H1 (cell line): ENCODE measurements around the gene BMX. TPM values are rescaled to one million over a fixed set of nuclear protein-coding genes. Genes with fewer than 3 reads are reported as not detected.

Experiments used
- CTCF ChIA-PET: fragments of 300-600 bp; sonication (Branson Sonifier 250); formaldehyde crosslinking; loops from one replicate; lab custom pipeline; 2021; ENCODE audit not compliant: partially characterized antibody; lab: Charles Lee
- POLR2A ChIA-PET: fragments of 300-600 bp; sonication (Branson Sonifier 250); formaldehyde crosslinking; loops from one replicate; lab custom pipeline; 2021; ENCODE audit warnings: inconsistent platforms; ENCODE audit not compliant: partially characterized antibody; lab: Charles Lee
- DNase-seq, 2 experiments: peaks; one replicate each; pipeline versions ENCODE4 v3.0.0 to v3.0.0-alpha.2; 2010 to 2022; ENCODE audit warnings: low spot score in 2 of 2, low read depth in 1 of 2, mixed read lengths in 1 of 2
- FAIRE-seq: peaks from 2 replicates; lab custom pipeline; 2011; peaks lifted over from hg19 to GRCh38; lab: Jason Lieb, UNC
- H2AFZ ChIP-seq: 2 replicates; pipeline ENCODE4 v1.8.1; 2012; ENCODE audit warnings: low read length, inconsistent platforms
- H2AK5ac ChIP-seq: 2 replicates; pipeline ENCODE4 v1.6.1; 2013; ENCODE audit warnings: low read depth, low read length
- H2BK120ac ChIP-seq: replicated peaks from 2 replicates; pipeline ENCODE3; 2013; ENCODE audit warnings: low read depth, low read length, inconsistent platforms
- H2BK12ac ChIP-seq: 2 replicates; pipeline ENCODE4 v1.6.1; 2013; ENCODE audit warnings: low read depth, low read length
- H2BK15ac ChIP-seq: 2 replicates; pipeline ENCODE4 v1.6.1; 2013; ENCODE audit warnings: low read length
- H2BK20ac ChIP-seq: 2 replicates; pipeline ENCODE4 v1.6.1; 2013; ENCODE audit warnings: low read length
- H2BK5ac ChIP-seq: 2 replicates; pipeline ENCODE4 v1.6.1; 2013; ENCODE audit warnings: low read depth, low read length
- H3K14ac ChIP-seq: 2 replicates; pipeline ENCODE4 v1.6.1; 2013; ENCODE audit warnings: inconsistent platforms; ENCODE audit not compliant: insufficient read length
- H3K18ac ChIP-seq: 2 replicates; pipeline ENCODE4 v1.6.1; 2013; ENCODE audit warnings: low read length; ENCODE audit errors: extremely low read depth
- H3K23ac ChIP-seq: 2 replicates; pipeline ENCODE4 v1.6.1; 2013; ENCODE audit warnings: inconsistent platforms; ENCODE audit not compliant: insufficient read length
- H3K23me2 ChIP-seq: 2 replicates; pipeline ENCODE4 v1.6.1; 2013; ENCODE audit warnings: low read depth, low read length
- H3K27ac ChIP-seq: 2 replicates; pipeline ENCODE4 v1.6.1; 2011; ENCODE audit warnings: low read depth, low read length, inconsistent platforms
- H3K27me3 ChIP-seq, 4 experiments: replicated peaks in 1 of 4; 1 replicate in 1 of 4; 2 replicates in 3 of 4; pipeline versions ENCODE4 v1.6.1 to v1.8.1; 2011 to 2013; ENCODE audit warnings: low read length in 3 of 4, mild to moderate bottlenecking in 3 of 4, inconsistent platforms in 2 of 4, mixed read lengths in 2 of 4, moderate library complexity in 1 of 4; ENCODE audit not compliant: control insufficient read depth in 3 of 4, insufficient read depth in 3 of 4; ENCODE audit errors: extremely low read depth in 1 of 4
- H3K36me3 ChIP-seq, 4 experiments: 2 replicates each; pipeline versions ENCODE4 v1.6.1 to v1.8.1; 2011 to 2013; ENCODE audit warnings: mild to moderate bottlenecking in 4 of 4, low read length in 3 of 4, moderate library complexity in 2 of 4, control low read depth in 1 of 4, inconsistent platforms in 1 of 4; ENCODE audit not compliant: insufficient read depth in 4 of 4, control insufficient read depth in 2 of 4
- H3K4ac ChIP-seq: replicated peaks from 2 replicates; pipeline ENCODE3; 2013; ENCODE audit warnings: low read length, low read depth, mixed read lengths, inconsistent platforms; ENCODE audit not compliant: insufficient read length
- H3K4me1 ChIP-seq, 4 experiments: replicated peaks in 1 of 4; 1 replicate in 1 of 4; 2 replicates in 3 of 4; pipeline versions ENCODE4 v1.6.1 to v1.8.1; 2011 to 2013; ENCODE audit warnings: low read length in 3 of 4, inconsistent platforms in 2 of 4, mixed read lengths in 1 of 4; ENCODE audit not compliant: insufficient read depth in 4 of 4, control insufficient read depth in 3 of 4
- H3K4me2 ChIP-seq, 2 experiments: 2 replicates each; pipeline versions ENCODE4 v1.6.1 to v1.8.1; 2011 to 2013; ENCODE audit warnings: low read depth in 2 of 2, low read length in 2 of 2, control low read depth in 1 of 2, inconsistent platforms in 1 of 2, mild to moderate bottlenecking in 1 of 2; ENCODE audit not compliant: insufficient read depth in 1 of 2
- H3K4me3 ChIP-seq, 4 experiments: fragments of 200-600, 300-600 bp in 1 of 4; sonication (generic), shearing (Covaris generic), sonication (Bioruptor Twin) in 1 of 4; 2 replicates each; pipeline versions ENCODE4 v1.5.1 to v1.8.1; 2011 to 2016; ENCODE audit warnings: low read length in 4 of 4, low read depth in 3 of 4, control low read depth in 2 of 4, inconsistent platforms in 2 of 4, mild to moderate bottlenecking in 2 of 4, mixed read lengths in 1 of 4, moderate library complexity in 1 of 4; ENCODE audit not compliant: insufficient read depth in 2 of 4; ENCODE audit errors: extremely low read depth in 1 of 4
- H3K56ac ChIP-seq: replicated peaks from 2 replicates; pipeline ENCODE3; 2013; ENCODE audit warnings: low read depth, mild to moderate bottlenecking, mixed read lengths, low read length, inconsistent platforms; ENCODE audit not compliant: insufficient read length
- H3K79me1 ChIP-seq: 2 replicates; pipeline ENCODE4 v1.6.1; 2013; ENCODE audit warnings: low read depth, low read length, control low read depth
- H3K79me2 ChIP-seq, 2 experiments: 2 replicates each; pipeline versions ENCODE4 v1.6.1 to v1.8.1; 2012 to 2013; ENCODE audit warnings: low read length in 2 of 2, mild to moderate bottlenecking in 2 of 2, inconsistent platforms in 1 of 2; ENCODE audit not compliant: insufficient read depth in 2 of 2, control insufficient read depth in 1 of 2
- H3K9ac ChIP-seq, 4 experiments: replicated peaks in 1 of 4; 1 replicate in 1 of 4; 2 replicates in 3 of 4; pipeline versions ENCODE4 v1.6.1 to v1.8.1; 2011 to 2013; ENCODE audit warnings: low read depth in 3 of 4, low read length in 3 of 4, control low read depth in 2 of 4, mild to moderate bottlenecking in 2 of 4, moderate library complexity in 2 of 4, inconsistent platforms in 1 of 4; ENCODE audit errors: extremely low read depth in 1 of 4
- H3K9me3 ChIP-seq, 2 experiments: 2 replicates each; pipeline versions ENCODE4 v1.6.1 to v1.8.1; 2012 to 2013; ENCODE audit warnings: mild to moderate bottlenecking in 2 of 2, moderate library complexity in 2 of 2, control low read depth in 1 of 2, inconsistent platforms in 1 of 2, low read depth in 1 of 2, low read length in 1 of 2, mixed read lengths in 1 of 2; ENCODE audit not compliant: insufficient read depth in 2 of 2
- H4K20me1 ChIP-seq, 2 experiments: replicated peaks in 1 of 2; 2 replicates each; pipeline versions ENCODE3 to v1.8.1; 2011 to 2013; ENCODE audit warnings: inconsistent platforms in 2 of 2, low read length in 2 of 2, mild to moderate bottlenecking in 1 of 2; ENCODE audit not compliant: insufficient read depth in 2 of 2, control insufficient read depth in 1 of 2
- H4K5ac ChIP-seq: 2 replicates; pipeline ENCODE4 v1.6.1; 2013; ENCODE audit warnings: low read length, low read depth, mixed read lengths, inconsistent platforms; ENCODE audit not compliant: insufficient read length
- H4K8ac ChIP-seq: 2 replicates; pipeline ENCODE4 v1.8.0; 2013; ENCODE audit warnings: mild to moderate bottlenecking, moderate library complexity, low read length, inconsistent platforms; ENCODE audit not compliant: insufficient read depth; ENCODE audit errors: extremely low read depth
- H4K91ac ChIP-seq: replicated peaks from 2 replicates; pipeline ENCODE3; 2013; ENCODE audit warnings: low read length, mixed read lengths, inconsistent platforms; ENCODE audit not compliant: insufficient read length
- KDM5A ChIP-seq: fragments of 200-600 bp; IDR thresholded peaks from 2 replicates; pipeline ENCODE4 v1.7.1; 2012; ENCODE audit warnings: mild to moderate bottlenecking, low read length, inconsistent platforms, mixed read lengths
- TCF12 ChIP-seq: IDR thresholded peaks from 2 replicates; pipeline ENCODE4 v1.6.1; 2011; ENCODE audit warnings: low read depth, mild to moderate bottlenecking, low read length
- WGBS, 2 experiments: shearing (Covaris generic) in 1 of 2; methylation state at CpG; one replicate each; pipeline versions ENCODE4 v1.1.6 to v1.1.7; 2013 to 2015; ENCODE audit warnings: low lambda C conversion rate in 2 of 2, mixed read lengths in 2 of 2, inconsistent platforms in 1 of 2, low coverage in 1 of 2, missing lambda C conversion rate in 1 of 2; ENCODE audit not compliant: insufficient replicate concordance in 2 of 2, insufficient coverage in 1 of 2, insufficient read length in 1 of 2; ENCODE audit errors: extremely low coverage in 1 of 2, missing lambda C conversion rate in 1 of 2; 5-methylcytosine and 5-hydroxymethylcytosine counted together
- polyA plus RNA-seq, 7 experiments: library from polyadenylated mRNA; depleted of rRNA in 3 of 7; stranded (reverse) in 5 of 7; unstranded in 2 of 7; fragments of >200 nt in 5 of 7; fragments of 200-250 nt in 2 of 7; gene quantifications; 1 replicate in 5 of 7; 2 replicates in 1 of 7; 4 replicates in 1 of 7; pipeline versions ENCODE4 v1.2.1 to v1.2.3, GENCODE V29; 2011 to 2013; ENCODE audit warnings: missing spikeins in 2 of 7, mixed read lengths in 2 of 7
- total RNA-seq: library from RNA; stranded (reverse); fragmentation: NEBNext Ultra II Directional; extraction: Animal tissue kit (Norgen Biotek cat#: 25700); gene quantifications from 2 replicates; pipeline ENCODE4 v1.2.1, GENCODE V29; 2021
- TF ChIP-seq, protein P1 (sequence below), 3 experiments: IDR thresholded peaks; 1 replicate in 2 of 3; 2 replicates in 1 of 3; pipeline versions ENCODE4 v1.5.1 to v1.6.1; 2011; ENCODE audit warnings: low read length in 3 of 3, mild to moderate bottlenecking in 3 of 3, inconsistent platforms in 2 of 3, low read depth in 1 of 3, moderate library complexity in 1 of 3; ENCODE audit not compliant: insufficient read depth in 1 of 3; ENCODE audit errors: control extremely low read depth in 1 of 3

The BMX gene
- total and polyA plus RNA-seq, 2 of the 8 experiments (the other 6 are each of a cell fraction or from before 2014, with no cell fraction given), result not detected

DNA sequence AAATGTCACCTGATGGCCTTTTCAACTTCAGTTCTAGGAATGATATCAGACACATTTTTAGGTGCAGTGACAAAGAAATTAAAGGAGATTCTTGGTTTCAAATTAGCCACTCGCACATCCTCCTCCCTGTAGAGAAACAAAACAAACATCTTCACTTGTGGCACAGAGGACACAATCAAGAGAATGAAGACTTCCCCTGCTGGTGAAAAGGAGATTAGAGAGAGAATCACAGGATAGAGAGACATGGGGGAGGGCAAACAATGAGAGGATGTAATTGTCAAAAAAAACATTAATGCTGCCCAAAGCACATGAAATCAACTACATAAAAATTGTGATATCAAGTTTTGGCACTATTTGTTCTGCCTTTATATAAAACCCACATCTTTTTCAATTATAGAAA is 65.6 kb downstream of the BMX start:
- Histone ChIP-seq H4K20me1 (no peaks in the 10 kb centered on the region), H3K9ac (no peak overlapping the region), H3K79me1 (no peaks in the 10 kb centered on the region), H3K23me2 (no peaks in the 10 kb centered on the region), H2BK15ac (no peak overlapping the region), H4K91ac (no peak overlapping the region), H3K4me3 (no peak overlapping the region), H3K9me3 (no peaks in the 10 kb centered on the region), H2BK12ac (no peak overlapping the region), H3K36me3 (no peaks in the 10 kb centered on the region), H3K79me2 (no peaks in the 10 kb centered on the region), H3K23ac (no peak overlapping the region), H3K4ac (no peak overlapping the region), H2BK5ac (no peak overlapping the region), H2BK120ac (no peak overlapping the region), H4K5ac (no peak overlapping the region), H3K18ac (no peak overlapping the region), H3K4me1 (0 out of 7 replicates have a peak, but pooled peaks cover 0 to 3% (median 0%) of the 10 kb centered on the region in 4 experiments), H3K27ac (no peak overlapping the region), H3K4me2 (no peak overlapping the region), H3K14ac (no peak overlapping the region), H2AK5ac (no peak overlapping the region), H3K56ac (no peak overlapping the region), H2AFZ (no peak overlapping the region), H4K8ac (no peak overlapping the region), H3K27me3 (no peaks in the 10 kb centered on the region), H2BK20ac (no peak overlapping the region)
- ChIA-PET POLR2A (no interaction called here), CTCF (interaction anchor here (0.6 to 2.4 kb wide), 3 partner anchors 13 to 1297 kb away, joined by 3 to 10 read pairs (median 4); no protein-coding TSS in a partner anchor)
- FAIRE-seq, result no peak
- DNase-seq, result no peak
- TF ChIP-seq, protein P1, sequence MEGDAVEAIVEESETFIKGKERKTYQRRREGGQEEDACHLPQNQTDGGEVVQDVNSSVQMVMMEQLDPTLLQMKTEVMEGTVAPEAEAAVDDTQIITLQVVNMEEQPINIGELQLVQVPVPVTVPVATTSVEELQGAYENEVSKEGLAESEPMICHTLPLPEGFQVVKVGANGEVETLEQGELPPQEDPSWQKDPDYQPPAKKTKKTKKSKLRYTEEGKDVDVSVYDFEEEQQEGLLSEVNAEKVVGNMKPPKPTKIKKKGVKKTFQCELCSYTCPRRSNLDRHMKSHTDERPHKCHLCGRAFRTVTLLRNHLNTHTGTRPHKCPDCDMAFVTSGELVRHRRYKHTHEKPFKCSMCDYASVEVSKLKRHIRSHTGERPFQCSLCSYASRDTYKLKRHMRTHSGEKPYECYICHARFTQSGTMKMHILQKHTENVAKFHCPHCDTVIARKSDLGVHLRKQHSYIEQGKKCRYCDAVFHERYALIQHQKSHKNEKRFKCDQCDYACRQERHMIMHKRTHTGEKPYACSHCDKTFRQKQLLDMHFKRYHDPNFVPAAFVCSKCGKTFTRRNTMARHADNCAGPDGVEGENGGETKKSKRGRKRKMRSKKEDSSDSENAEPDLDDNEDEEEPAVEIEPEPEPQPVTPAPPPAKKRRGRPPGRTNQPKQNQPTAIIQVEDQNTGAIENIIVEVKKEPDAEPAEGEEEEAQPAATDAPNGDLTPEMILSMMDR (IDR thresholded peaks at IDR 0.05; ENCODE audit: control extremely low read depth in 1 of 3, insufficient read depth in 1 of 3, low read depth in 1 of 3, low read length in 3 of 3), result peak in 1 of 3 experiments; percentile 19; a peak in 1 of 4 replicates
- TF ChIP-seq KDM5A, result no peak
- no peak for TF ChIP-seq TCF12
- WGBS, 2 experiments, result 69% methylated on average over 1 of the region's 1 CpG; no CpG with 5 or more reads in 1 of the 2 experiments
